Spleen (tissue), 11 donors: Measurements from ENCODE around the gene KDM2B. TPM values are rescaled to one million over a fixed set of nuclear protein-coding genes. Genes with fewer than 3 reads are reported as not detected.
A peak's percentile ranks its signal among the peaks of the same experiment; 100 is the strongest.

Experiments used
- DNase-seq: peaks from one replicate; pipeline ENCODE4 v3.0.0-alpha.2; 2020
- H3K27ac ChIP-seq, 8 donors: fragments of 200-600 bp; sonication (generic) in 7 of 8; 1 replicate in 4 of 8; 2 replicates in 4 of 8; pipeline versions ENCODE4 v1.5.0 to v1.8.0; 2016 to 2021; ENCODE audit warnings: inconsistent platforms in 4 of 8, mild to moderate bottlenecking in 4 of 8, moderate library complexity in 1 of 8
- H3K27me3 ChIP-seq, 7 donors: fragments of 200-600 bp; sonication (generic) in 6 of 7; replicated peaks in 1 of 7; 1 replicate in 4 of 7; 2 replicates in 3 of 7; pipeline versions ENCODE4 v1.5.0 to v1.8.0; 2016 to 2021; ENCODE audit warnings: inconsistent platforms in 3 of 7, mild to moderate bottlenecking in 1 of 7
- H3K36me3 ChIP-seq, 6 donors: fragments of 200-600 bp; sonication (generic) in 5 of 6; 1 replicate in 4 of 6; 2 replicates in 2 of 6; pipeline versions ENCODE4 v1.5.0 to v1.8.0; 2016 to 2021; ENCODE audit warnings: inconsistent platforms in 2 of 6
- H3K4me1 ChIP-seq, 6 donors: fragments of 200-600 bp; sonication (generic) in 5 of 6; 1 replicate in 3 of 6; 2 replicates in 3 of 6; pipeline versions ENCODE4 v1.5.0 to v1.8.0; 2016 to 2021; ENCODE audit warnings: inconsistent platforms in 3 of 6
- H3K4me3 ChIP-seq, 8 donors: fragments of 200-600 bp; sonication (generic) in 7 of 8; 1 replicate in 4 of 8; 2 replicates in 4 of 8; pipeline versions ENCODE4 v1.5.0 to v1.8.0; 2016 to 2021; ENCODE audit warnings: inconsistent platforms in 4 of 8, mild to moderate bottlenecking in 4 of 8, moderate library complexity in 2 of 8
- H3K9me3 ChIP-seq, 8 donors: fragments of 200-600 bp; sonication (generic) in 7 of 8; 1 replicate in 4 of 8; 2 replicates in 4 of 8; pipeline versions ENCODE4 v1.5.0 to v1.8.0; 2016 to 2021; ENCODE audit warnings: inconsistent platforms in 4 of 8
- POLR2A ChIP-seq, 3 donors: fragments of 450-650 bp; IDR thresholded peaks; one replicate each; pipeline ENCODE4 v1.5.1; 2017; ENCODE audit warnings: antibody characterized with exemption in 3 of 3, mild to moderate bottlenecking in 1 of 3
- POLR2AphosphoS5 ChIP-seq, 3 donors: sonication (generic); formaldehyde crosslinking; IDR thresholded peaks; one replicate each; pipeline ENCODE4 v1.5.1; 2017; ENCODE audit warnings: antibody characterized with exemption in 3 of 3
- WGBS, 5 donors: extraction: QIAGEN DNeasy Blood & Tissue Kit in 3 of 5; methylation state at CpG; one replicate each; pipeline versions ENCODE4 v1.1.5 to v1.1.7; 2013 to 2018; 5-methylcytosine and 5-hydroxymethylcytosine counted together
- intact Hi-C: fragments of 100-400 bp; cut with DNase I; formaldehyde crosslinking; loops from one replicate; pipeline ENCODE4 v1.15.0; 2023; ENCODE audit warnings: low total_unique reads
- polyA plus RNA-seq, 3 donors: library from polyadenylated mRNA; stranded (reverse); fragments of 200-250 nt; gene quantifications; one replicate each; pipeline ENCODE4 v1.2.1, GENCODE V29; 2013
- total RNA-seq, 7 donors: library from RNA; depleted of rRNA in 3 of 7; stranded (reverse); fragments of >200 nt in 3 of 7; fragmentation: NEBNext Ultra II Directional in 4 of 7; extraction: Animal tissue kit (Norgen Biotek cat#: 25700) in 4 of 7; gene quantifications; one replicate each; pipeline versions ENCODE4 v1.1.0 to v1.2.1, GENCODE V29; 2016 to 2021
- TF ChIP-seq, protein P1 (sequence below), 11 experiments: fragments of 200-600 bp in 7 of 11; fragments of 450-650 bp in 4 of 11; sonication (generic) in 4 of 11; IDR thresholded peaks in 8 of 11; conservative IDR thresholded peaks in 3 of 11; 1 replicate in 7 of 11; 2 replicates in 4 of 11; pipeline versions ENCODE4 v1.4.0 to v1.8.0; 2016 to 2021; ENCODE audit warnings: antibody characterized with exemption in 11 of 11, inconsistent platforms in 4 of 11, mild to moderate bottlenecking in 1 of 11
- donor health status: healthy with polysubstance abuse.
- donor health status: DM: no; HTN: no; CAD: no; lungs with moderate emphysema.
- donor health status: DM: no; HTN: no; CAD: no.
- donor health status: Bipolar disorder and iron deficiency.
- donor health status: healthy.
- donor health status: DM: no; HTN: no; CAD: no.
- donor health status: DM: yes; HTN: yes; CAD: no.

Gene KDM2B
- total and polyA plus RNA-seq, 10 donors, result 20.8 to 56.2 (median 40.1) TPM

DNA sequence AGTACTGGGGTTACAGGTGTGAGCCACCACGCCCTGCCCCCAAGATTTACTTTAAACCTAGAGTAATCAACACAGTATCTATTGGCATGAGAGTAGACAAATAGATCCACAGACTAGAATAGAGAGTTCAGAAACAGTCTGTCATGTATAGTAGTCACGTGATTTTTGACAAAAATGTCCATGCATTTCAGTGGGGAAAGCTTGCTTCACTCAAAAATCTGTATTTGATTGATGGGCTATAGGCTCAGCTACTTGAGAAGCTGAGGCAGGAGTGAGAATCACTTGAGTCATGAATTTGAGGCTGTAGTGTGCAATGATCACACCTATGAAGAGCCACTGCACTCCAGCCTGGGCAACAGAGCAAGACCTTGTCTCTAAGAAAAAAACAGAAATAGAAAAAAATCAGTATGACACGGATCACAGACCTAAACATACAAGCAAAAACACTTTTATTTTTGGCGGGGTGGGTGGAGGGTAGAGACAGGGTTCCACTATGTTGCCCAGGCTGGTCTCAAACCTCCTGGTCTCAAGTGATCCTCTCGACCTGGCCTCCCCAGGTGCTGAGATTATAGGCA lies 37.9 kb upstream of the KDM2B start:
- no peak overlapping the region for H3K27ac ChIP-seq
- no peaks in the 10 kb centered on the region for H3K27me3 ChIP-seq
- no peak for TF ChIP-seq POLR2A (IDR thresholded peaks at IDR 0.05)
- TF ChIP-seq, protein P1, sequence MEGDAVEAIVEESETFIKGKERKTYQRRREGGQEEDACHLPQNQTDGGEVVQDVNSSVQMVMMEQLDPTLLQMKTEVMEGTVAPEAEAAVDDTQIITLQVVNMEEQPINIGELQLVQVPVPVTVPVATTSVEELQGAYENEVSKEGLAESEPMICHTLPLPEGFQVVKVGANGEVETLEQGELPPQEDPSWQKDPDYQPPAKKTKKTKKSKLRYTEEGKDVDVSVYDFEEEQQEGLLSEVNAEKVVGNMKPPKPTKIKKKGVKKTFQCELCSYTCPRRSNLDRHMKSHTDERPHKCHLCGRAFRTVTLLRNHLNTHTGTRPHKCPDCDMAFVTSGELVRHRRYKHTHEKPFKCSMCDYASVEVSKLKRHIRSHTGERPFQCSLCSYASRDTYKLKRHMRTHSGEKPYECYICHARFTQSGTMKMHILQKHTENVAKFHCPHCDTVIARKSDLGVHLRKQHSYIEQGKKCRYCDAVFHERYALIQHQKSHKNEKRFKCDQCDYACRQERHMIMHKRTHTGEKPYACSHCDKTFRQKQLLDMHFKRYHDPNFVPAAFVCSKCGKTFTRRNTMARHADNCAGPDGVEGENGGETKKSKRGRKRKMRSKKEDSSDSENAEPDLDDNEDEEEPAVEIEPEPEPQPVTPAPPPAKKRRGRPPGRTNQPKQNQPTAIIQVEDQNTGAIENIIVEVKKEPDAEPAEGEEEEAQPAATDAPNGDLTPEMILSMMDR (IDR thresholded peaks at IDR 0.05 in 8 of 11, conservative IDR thresholded peaks at IDR 0.05 in 3 of 11), result no peak
- TF ChIP-seq POLR2AphosphoS5 (IDR thresholded peaks at IDR 0.05), result no peak
- H3K4me1 ChIP-seq, result peaks cover 0 to 36% (median 4%) of the 10 kb centered on the region in 6 donors
- no peak for DNase-seq
- intact Hi-C loops, result loop anchor here (5.0 kb wide), 1 partner anchor 51 kb away; no protein-coding TSS in a partner anchor
- H3K36me3 ChIP-seq, result no peaks in the 10 kb centered on the region
- H3K4me3 ChIP-seq, result no peak overlapping the region
- 69 to 86% (median 78%) methylated on average over 5 of the region's 5 CpGs for WGBS, 5 donors
- H3K9me3 ChIP-seq, result no peaks in the 10 kb centered on the region

DNA sequence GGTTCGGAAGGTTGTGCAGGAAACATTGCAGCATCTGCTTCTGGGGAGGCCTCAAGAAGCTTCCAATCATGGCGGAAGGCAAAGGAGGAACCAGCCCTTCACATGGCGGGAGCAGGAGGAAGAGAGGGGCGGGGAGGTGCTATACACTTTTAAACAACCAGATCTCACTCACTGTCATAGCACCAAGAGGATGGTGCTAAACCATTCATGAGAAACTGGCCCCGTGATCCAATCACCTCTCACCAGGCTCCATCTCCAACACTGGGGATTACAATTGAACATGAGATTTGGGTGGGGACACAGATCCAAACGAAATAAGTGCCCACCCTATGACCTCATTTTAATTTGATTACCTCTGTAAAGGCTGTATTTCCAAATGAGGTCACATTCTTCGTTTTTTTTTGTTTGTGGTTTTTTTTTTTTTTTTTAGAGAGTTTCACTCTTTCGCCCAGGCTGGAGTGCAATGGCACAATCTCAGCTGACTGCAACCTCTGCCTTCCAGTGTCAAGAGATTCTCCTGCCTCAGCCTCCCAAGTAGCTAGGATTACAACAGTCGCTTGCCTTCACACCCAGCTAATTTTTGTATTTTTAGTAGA lies 34.1 kb upstream of the KDM2B start:
- WGBS, 5 donors, result 58 to 67% (median 66%) methylated on average over 9 of the region's 9 CpGs
- Histone ChIP-seq H3K4me1 (peaks cover 0 to 38% (median 2%) of the 10 kb centered on the region in 6 donors), H3K27me3 (no peaks in the 10 kb centered on the region), H3K36me3 (no peaks in the 10 kb centered on the region), H3K4me3 (no peak overlapping the region), H3K27ac (peak overlapping the region in 2 of 8 donors; percentile 9 to 18), H3K9me3 (no peaks in the 10 kb centered on the region)
- TF ChIP-seq POLR2AphosphoS5 (IDR thresholded peaks at IDR 0.05) (no peak), POLR2A (IDR thresholded peaks at IDR 0.05) (no peak)
- TF ChIP-seq, protein P1 (IDR thresholded peaks at IDR 0.05 in 8 of 11, conservative IDR thresholded peaks at IDR 0.05 in 3 of 11), result no peak
- intact Hi-C loops, result loop anchor here (5.0 kb wide), 1 partner anchor 48 kb away; no protein-coding TSS in a partner anchor
- no peak for DNase-seq

DNA sequence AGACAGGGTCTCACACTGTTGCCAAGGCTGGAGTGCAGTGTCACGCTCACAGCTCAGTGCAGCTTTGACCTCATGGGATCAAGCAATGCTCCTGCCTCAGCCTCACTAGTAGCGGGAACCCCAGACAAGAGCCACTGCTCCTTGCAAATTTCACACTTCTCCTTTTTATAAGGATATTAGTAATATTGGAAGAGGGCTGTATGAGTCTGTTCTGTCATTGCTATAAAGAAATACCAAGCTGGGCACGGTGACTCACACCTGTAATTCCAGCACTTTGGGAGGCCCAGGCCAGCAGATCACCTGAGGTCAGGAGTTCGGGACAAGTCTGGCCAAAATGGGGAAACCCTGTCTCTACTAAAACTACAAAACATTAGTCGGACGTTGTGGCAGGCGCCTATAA lies 32.6 kb upstream of the KDM2B start:
- WGBS, 5 donors, result 77 to 85% (median 81%) methylated on average over 7 of the region's 7 CpGs

DNA sequence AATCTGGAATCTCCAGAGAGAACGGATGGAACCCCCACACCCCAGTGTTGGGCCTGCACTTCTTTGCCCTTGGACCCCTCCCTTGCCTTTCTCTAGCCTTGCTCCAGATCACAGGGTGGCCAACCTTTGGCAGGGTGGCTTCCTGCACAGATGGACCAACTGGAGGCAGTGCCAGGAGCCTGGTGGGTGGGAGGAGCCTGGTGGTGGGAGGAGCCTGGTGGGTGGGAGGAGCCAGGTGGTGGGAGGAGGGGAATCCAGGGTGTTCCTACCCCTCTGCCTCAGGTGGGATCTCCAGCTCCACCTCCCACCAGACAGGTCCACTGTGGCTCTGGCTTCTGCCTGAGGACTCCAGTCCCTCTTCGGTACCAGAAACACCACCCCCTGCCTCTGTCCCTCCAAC lies 30.5 kb upstream of the KDM2B start:
- Histone ChIP-seq H3K4me1 (peaks cover 0 to 21% (median 2%) of the 10 kb centered on the region in 6 donors), H3K27ac (peak overlapping the region in 5 of 8 donors; percentile 54 to 63 (median 55)), H3K27me3 (no peaks in the 10 kb centered on the region), H3K4me3 (no peak overlapping the region), H3K36me3 (no peaks in the 10 kb centered on the region), H3K9me3 (no peaks in the 10 kb centered on the region)
- 82 to 95% (median 89%) methylated on average over 2 of the region's 2 CpGs for WGBS, 5 donors
- no peak for TF ChIP-seq POLR2A (IDR thresholded peaks at IDR 0.05)
- TF ChIP-seq POLR2AphosphoS5 (IDR thresholded peaks at IDR 0.05), result no peak
- TF ChIP-seq, protein P1 (IDR thresholded peaks at IDR 0.05 in 8 of 11, conservative IDR thresholded peaks at IDR 0.05 in 3 of 11), result no peak
- no peak for DNase-seq
- intact Hi-C loops, result no loop called here

More for the DNA sequence above, 32.6 kb upstream of the KDM2B start:
- Histone ChIP-seq H3K4me3 (no peak overlapping the region), H3K9me3 (no peaks in the 10 kb centered on the region), H3K36me3 (no peaks in the 10 kb centered on the region), H3K27me3 (no peaks in the 10 kb centered on the region), H3K27ac (no peak overlapping the region), H3K4me1 (peaks cover 0 to 25% (median 2%) of the 10 kb centered on the region in 6 donors)
- intact Hi-C loops, result no loop called here
- no peak for TF ChIP-seq POLR2AphosphoS5 (IDR thresholded peaks at IDR 0.05)
- TF ChIP-seq POLR2A (IDR thresholded peaks at IDR 0.05), result no peak
- TF ChIP-seq, protein P1 (IDR thresholded peaks at IDR 0.05 in 8 of 11, conservative IDR thresholded peaks at IDR 0.05 in 3 of 11), result no peak
- DNase-seq, result no peak
